Activated CD4-positive, alpha-beta T cell treated with anti-CD3 and anti-CD28 coated beads, Interleukin-2, amount 10 ng/mL, durations not matched to agents 7 days and 5 days (primary cell): ENCODE results near the gene VSIR. TPM values are rescaled to one million over a fixed set of nuclear protein-coding genes. Genes with fewer than 3 reads are reported as not detected.

Experiments
- CTCF ChIA-PET: fragments of 350-600 bp; sonication (Branson Sonifier 250); formaldehyde crosslinking; loops from one replicate; lab custom pipeline; 2021; ENCODE audit warnings: antibody characterized with exemption; lab: Charles Lee
- POLR2A ChIA-PET: fragments of 350-600 bp; sonication (Branson Sonifier 250); formaldehyde crosslinking; loops from one replicate; lab custom pipeline; 2021; ENCODE audit warnings: antibody characterized with exemption; lab: Charles Lee
- DNase-seq: peaks from one replicate; pipeline ENCODE4 v3.0.0-alpha.2; 2020
- H3K27ac Mint-ChIP-seq: one replicate; pipeline ENCODE4 v1.8.0; 2021; ENCODE audit warnings: mild to moderate bottlenecking, moderate library complexity, mixed read lengths
- H3K27me3 Mint-ChIP-seq: one replicate; pipeline ENCODE4 v1.8.0; 2021; ENCODE audit warnings: mixed read lengths
- H3K36me3 Mint-ChIP-seq: one replicate; pipeline ENCODE4 v1.8.0; 2021; ENCODE audit warnings: low read depth, mixed read lengths
- H3K4me1 Mint-ChIP-seq: one replicate; pipeline ENCODE4 v1.8.0; 2021; ENCODE audit warnings: mixed read lengths
- H3K4me3 Mint-ChIP-seq: one replicate; pipeline ENCODE4 v1.8.0; 2021; ENCODE audit warnings: mild to moderate bottlenecking, moderate library complexity, mixed read lengths
- H3K9me3 Mint-ChIP-seq: one replicate; pipeline ENCODE4 v1.8.0; 2021; ENCODE audit warnings: mixed read lengths
- total RNA-seq, 2 experiments: library from RNA; stranded (reverse); gene quantifications; one replicate each; pipeline ENCODE4 v1.2.3, GENCODE V29; 2021

The VSIR gene
- total RNA-seq, 2 experiments from 2014 or later: 120 to 148 TPM

GRCh38 chr10:71774916-71775702 is 1.8 kb upstream of the VSIR start:
- peaks cover 75% of the 10 kb centered on the region for H3K4me1 Mint-ChIP-seq
- peak overlapping the region; percentile 28 for H3K4me3 Mint-ChIP-seq
- DNase-seq: no peak
- ChIA-PET POLR2A (interaction anchor here (0.6 kb wide), 1 partner anchor 1429 kb away, joined by 4 read pairs; no protein-coding TSS in a partner anchor), CTCF (interaction anchor here (1.3 to 4.4 kb wide), 11 partner anchors 12 to 379 kb away, joined by 4 to 39 read pairs (median 19); partner anchors contain the start of gene CDH23)
- H3K27me3 Mint-ChIP-seq: no peaks in the 10 kb centered on the region
- H3K9me3 Mint-ChIP-seq: peaks cover 3% of the 10 kb centered on the region
- H3K27ac Mint-ChIP-seq: peak overlapping the region; percentile 80
- H3K36me3 Mint-ChIP-seq: peaks cover 24% of the 10 kb centered on the region

GRCh38 chr10:71772832-71773220 is 494 bp downstream of the VSIR start:
- no peak for DNase-seq
- ChIA-PET CTCF (interaction anchor here (0.8 to 4.4 kb wide), 27 partner anchors 9 to 559 kb away, joined by 3 to 39 read pairs (median 5); partner anchors contain the start of gene PSAP), POLR2A (interaction anchor here (1.0 to 1.9 kb wide), 4 partner anchors 10 to 46 kb away, joined by 3 to 7 read pairs (median 6); no protein-coding TSS in a partner anchor)
- Mint-ChIP-seq H3K4me3 (peak overlapping the region; percentile 95), H3K27ac (peak overlapping the region; percentile 86), H3K27me3 (no peaks in the 10 kb centered on the region), H3K36me3 (peaks cover 42% of the 10 kb centered on the region), H3K9me3 (peaks cover 3% of the 10 kb centered on the region), H3K4me1 (peaks cover 80% of the 10 kb centered on the region)

GRCh38 chr10:71771821-71772617 is 1.3 kb downstream of the VSIR start:
- ChIA-PET CTCF (interaction anchor here (0.6 to 4.4 kb wide), 20 partner anchors 9 to 446 kb away, joined by 3 to 39 read pairs (median 8); no protein-coding TSS in a partner anchor), POLR2A (interaction anchor here (1.0 to 1.5 kb wide), 3 partner anchors 9 to 45 kb away, joined by 3 to 6 read pairs (median 6); no protein-coding TSS in a partner anchor)
- peak; percentile 37 for DNase-seq
- no peaks in the 10 kb centered on the region for H3K9me3 Mint-ChIP-seq
- peaks cover 45% of the 10 kb centered on the region for H3K36me3 Mint-ChIP-seq
- no peaks in the 10 kb centered on the region for H3K27me3 Mint-ChIP-seq
- peak overlapping the region; percentile 86 for H3K27ac Mint-ChIP-seq
- peak overlapping the region; percentile 95 for H3K4me3 Mint-ChIP-seq
- H3K4me1 Mint-ChIP-seq: peaks cover 85% of the 10 kb centered on the region

GRCh38 chr10:71771204-71771603 is 2.1 kb downstream of the VSIR start:
- POLR2A ChIA-PET: interaction anchor here (1.5 kb wide), 1 partner anchor 14 kb away, joined by 6 read pairs; no protein-coding TSS in a partner anchor
- H3K9me3 Mint-ChIP-seq: no peaks in the 10 kb centered on the region
- peaks cover 51% of the 10 kb centered on the region for H3K36me3 Mint-ChIP-seq
- DNase-seq: no peak
- CTCF ChIA-PET: interaction anchor here (1.2 to 4.4 kb wide), 6 partner anchors 8 to 46 kb away, joined by 3 to 39 read pairs (median 13); no protein-coding TSS in a partner anchor
- H3K27me3 Mint-ChIP-seq: no peaks in the 10 kb centered on the region
- H3K27ac Mint-ChIP-seq: peak overlapping the region; percentile 86
- H3K4me1 Mint-ChIP-seq: peaks cover 85% of the 10 kb centered on the region
- H3K4me3 Mint-ChIP-seq: peak overlapping the region; percentile 95

GRCh38 chr10:71770789-71771188 is 2.5 kb downstream of the VSIR start:
- peaks cover 51% of the 10 kb centered on the region for H3K36me3 Mint-ChIP-seq
- POLR2A ChIA-PET: no interaction called here
- H3K27me3 Mint-ChIP-seq: no peaks in the 10 kb centered on the region
- peak overlapping the region; percentile 86 for H3K27ac Mint-ChIP-seq
- peak overlapping the region; percentile 95 for H3K4me3 Mint-ChIP-seq
- peaks cover 83% of the 10 kb centered on the region for H3K4me1 Mint-ChIP-seq
- no peaks in the 10 kb centered on the region for H3K9me3 Mint-ChIP-seq
- no peak for DNase-seq
- CTCF ChIA-PET: interaction anchor here (1.4 kb wide), 1 partner anchor 16 kb away, joined by 4 read pairs; no protein-coding TSS in a partner anchor

- ChIA-PET POLR2A (no interaction called here), CTCF (interaction anchor here (1.4 kb wide), 1 partner anchor 15 kb away, joined by 4 read pairs; no protein-coding TSS in a partner anchor)
- H3K27ac Mint-ChIP-seq: peak overlapping the region; percentile 86
- H3K4me1 Mint-ChIP-seq: peaks cover 83% of the 10 kb centered on the region
- H3K27me3 Mint-ChIP-seq: no peaks in the 10 kb centered on the region
- peak overlapping the region; percentile 95 for H3K4me3 Mint-ChIP-seq
- DNase-seq: no peak
- H3K9me3 Mint-ChIP-seq: no peaks in the 10 kb centered on the region
- H3K36me3 Mint-ChIP-seq: peaks cover 54% of the 10 kb centered on the region
These were observed 3.1 kb downstream of the VSIR start for GRCh38 chr10:71770255-71770654.

- peak overlapping the region; percentile 86 for H3K27ac Mint-ChIP-seq
- POLR2A ChIA-PET: interaction anchor here (1.0 kb wide), 1 partner anchor 33 kb away, joined by 3 read pairs; no protein-coding TSS in a partner anchor
- no peaks in the 10 kb centered on the region for H3K27me3 Mint-ChIP-seq
- CTCF ChIA-PET: interaction anchor here (0.8 to 3.6 kb wide), 6 partner anchors 11 to 444 kb away, joined by 3 to 27 read pairs (median 4); no protein-coding TSS in a partner anchor
- peaks cover 83% of the 10 kb centered on the region for H3K4me1 Mint-ChIP-seq
- DNase-seq: no peak
- peak overlapping the region; percentile 95 for H3K4me3 Mint-ChIP-seq
- no peaks in the 10 kb centered on the region for H3K9me3 Mint-ChIP-seq
- peaks cover 58% of the 10 kb centered on the region for H3K36me3 Mint-ChIP-seq
These were observed 4.0 kb downstream of the VSIR start for GRCh38 chr10:71769279-71769823.

GRCh38 chr10:71767420-71768035 is 5.8 kb downstream of the VSIR start:
- peak overlapping the region; percentile 93 for H3K27ac Mint-ChIP-seq
- no peaks in the 10 kb centered on the region for H3K9me3 Mint-ChIP-seq
- no peak overlapping the region for H3K4me3 Mint-ChIP-seq
- H3K36me3 Mint-ChIP-seq: peaks cover 65% of the 10 kb centered on the region
- no peaks in the 10 kb centered on the region for H3K27me3 Mint-ChIP-seq
- no peak for DNase-seq
- ChIA-PET CTCF (interaction anchor here (1.2 to 3.6 kb wide), 9 partner anchors 9 to 70 kb away, joined by 3 to 27 read pairs (median 4); no protein-coding TSS in a partner anchor), POLR2A (no interaction called here)
- peaks cover 87% of the 10 kb centered on the region for H3K4me1 Mint-ChIP-seq

GRCh38 chr10:71766717-71767419 is 6.5 kb downstream of the VSIR start:
- ChIA-PET CTCF (interaction anchor here (1.2 to 3.6 kb wide), 7 partner anchors 9 to 70 kb away, joined by 3 to 27 read pairs (median 4); no protein-coding TSS in a partner anchor), POLR2A (interaction anchor here (0.8 kb wide), 1 partner anchor 9 kb away, joined by 3 read pairs; no protein-coding TSS in a partner anchor)
- H3K27ac Mint-ChIP-seq: peak overlapping the region; percentile 82
- no peak for DNase-seq
- peaks cover 88% of the 10 kb centered on the region for H3K4me1 Mint-ChIP-seq
- no peaks in the 10 kb centered on the region for H3K27me3 Mint-ChIP-seq
- H3K36me3 Mint-ChIP-seq: peaks cover 65% of the 10 kb centered on the region
- no peak overlapping the region for H3K4me3 Mint-ChIP-seq
- H3K9me3 Mint-ChIP-seq: no peaks in the 10 kb centered on the region

- no peak overlapping the region for H3K4me3 Mint-ChIP-seq
These were observed 7.2 kb downstream of the VSIR start for GRCh38 chr10:71765906-71766716.

More at GRCh38 chr10:71765906-71766716, 7.2 kb downstream of the VSIR start:
- no peaks in the 10 kb centered on the region for H3K27me3 Mint-ChIP-seq
- CTCF ChIA-PET: interaction anchor here (1.2 to 5.6 kb wide), 9 partner anchors 7 to 69 kb away, joined by 3 to 30 read pairs (median 4); partner anchors contain the start of gene VSIR
- POLR2A ChIA-PET: interaction anchor here (0.8 kb wide), 1 partner anchor 8 kb away, joined by 3 read pairs; no protein-coding TSS in a partner anchor
- peaks cover 65% of the 10 kb centered on the region for H3K36me3 Mint-ChIP-seq
- H3K27ac Mint-ChIP-seq: peak overlapping the region; percentile 54
- DNase-seq: no peak
- H3K9me3 Mint-ChIP-seq: no peaks in the 10 kb centered on the region
- peaks cover 88% of the 10 kb centered on the region for H3K4me1 Mint-ChIP-seq
